SK-N-SH (cell line): ENCODE measurements around the gene IMPG2. TPM values are rescaled to one million over a fixed set of nuclear protein-coding genes. Genes with fewer than 3 reads are reported as not detected.

Source experiments
- CTCF ChIA-PET: fragments of 300-600, 350-600 bp; formaldehyde crosslinking; extraction: SDS; loops from one replicate; lab custom pipeline; 2021; lab: Yijun Ruan, JAX
- POLR2A ChIA-PET: fragments of 350-600 bp; sonication (Branson Sonifier 250); formaldehyde crosslinking; extraction: SDS; loops from one replicate; lab custom pipeline; 2020; ENCODE audit warnings: antibody characterized with exemption, inconsistent platforms; lab: Yijun Ruan, JAX
- DNase-seq: peaks from one replicate; pipeline ENCODE4 v3.0.0; 2012
- H2AFZ ChIP-seq: fragments of 200-600 bp; sonication (generic); 2 replicates; pipeline ENCODE4 v1.8.1; 2016; ENCODE audit warnings: antibody characterized with exemption, mild to moderate bottlenecking, low read depth
- H3F3A ChIP-seq: fragments of 200-600 bp; sonication (generic); replicated peaks from 2 replicates; pipeline ENCODE3; 2016; ENCODE audit warnings: antibody characterized with exemption, mild to moderate bottlenecking; ENCODE audit not compliant: insufficient read depth
- H3K27ac ChIP-seq, 2 experiments: fragments of 200-500 bp in 1 of 2; fragments of 200-600 bp in 1 of 2; sonication (Bioruptor generic) in 1 of 2; sonication (generic), shearing (Covaris generic) in 1 of 2; 2 replicates each; pipeline versions ENCODE4 v1.5.1 to v1.6.1; 2014 to 2016; ENCODE audit warnings: low read depth in 2 of 2, inconsistent platforms in 1 of 2, low read length in 1 of 2, mild to moderate bottlenecking in 1 of 2, mixed read lengths in 1 of 2
- H3K27me3 ChIP-seq: fragments of 200-600 bp; sonication (generic), shearing (Covaris generic); 2 replicates; pipeline ENCODE4 v1.6.1; 2016; ENCODE audit warnings: mixed run types; ENCODE audit not compliant: insufficient read depth
- H3K36me3 ChIP-seq, 2 experiments: fragments of 200-500 bp in 1 of 2; fragments of 200-600 bp in 1 of 2; sonication (Bioruptor generic) in 1 of 2; sonication (generic) in 1 of 2; replicated peaks in 1 of 2; 2 replicates each; pipeline versions ENCODE3 to v1.5.1; 2014 to 2016; ENCODE audit warnings: low read length in 1 of 2, mild to moderate bottlenecking in 1 of 2; ENCODE audit not compliant: insufficient read depth in 2 of 2, control insufficient read depth in 1 of 2
- H3K4me1 ChIP-seq, 2 experiments: fragments of 200-500 bp in 1 of 2; fragments of 200-600 bp in 1 of 2; sonication (Bioruptor generic) in 1 of 2; sonication (generic), shearing (Covaris generic) in 1 of 2; 2 replicates each; pipeline versions ENCODE4 v1.5.1 to v1.6.1; 2014 to 2016; ENCODE audit warnings: low read depth in 1 of 2, low read length in 1 of 2, mixed run types in 1 of 2; ENCODE audit not compliant: insufficient read depth in 2 of 2, control insufficient read depth in 1 of 2
- H3K4me2 ChIP-seq: fragments of 200-600 bp; sonication (generic), shearing (Covaris generic); 2 replicates; pipeline ENCODE4 v1.6.1; 2017; ENCODE audit warnings: mixed run types
- H3K4me3 ChIP-seq, 2 experiments: fragments of 200-500 bp in 1 of 2; fragments of 200-600 bp in 1 of 2; sonication (Bioruptor generic) in 1 of 2; sonication (generic), shearing (Covaris generic) in 1 of 2; 2 replicates each; pipeline versions ENCODE4 v1.5.1 to v1.8.1; 2014 to 2016; ENCODE audit warnings: low read depth in 2 of 2, inconsistent platforms in 1 of 2, low read length in 1 of 2, mild to moderate bottlenecking in 1 of 2, mixed read lengths in 1 of 2, moderate library complexity in 1 of 2
- H3K79me2 ChIP-seq: fragments of 200-600 bp; sonication (generic); 2 replicates; pipeline ENCODE4 v1.8.1; 2017; ENCODE audit warnings: mild to moderate bottlenecking; ENCODE audit not compliant: insufficient read depth
- H3K9ac ChIP-seq: fragments of 200-600 bp; sonication (generic); 2 replicates; pipeline ENCODE4 v1.6.1; 2017; ENCODE audit warnings: mixed run types
- H3K9me2 ChIP-seq: fragments of 200-600 bp; sonication (generic); 2 replicates; pipeline ENCODE4 v1.6.1; 2017; ENCODE audit warnings: mixed run types
- H3K9me3 ChIP-seq: fragments of 200-600 bp; sonication (generic); 2 replicates; pipeline ENCODE4 v1.6.1; 2017; ENCODE audit warnings: mixed run types, mild to moderate bottlenecking, moderate library complexity
- H4K20me1 ChIP-seq: fragments of 200-600 bp; sonication (generic); 2 replicates; pipeline ENCODE4 v1.6.1; 2017; ENCODE audit warnings: mild to moderate bottlenecking, mixed run types; ENCODE audit not compliant: insufficient read depth
- CTCF ChIP-seq: fragments of 200-600 bp; sonication (generic); IDR thresholded peaks from 2 replicates; pipeline ENCODE4 v1.6.1; 2017; ENCODE audit warnings: antibody characterized with exemption, mild to moderate bottlenecking, moderate library complexity
- EP300 ChIP-seq, 2 experiments: IDR thresholded peaks; 2 replicates each; pipeline versions ENCODE4 v1.4.0 to v1.6.1; 2012; ENCODE audit warnings: borderline replicate concordance in 1 of 2, low read depth in 1 of 2, low read length in 1 of 2
- FOSL2 ChIP-seq: IDR thresholded peaks from 2 replicates; pipeline ENCODE4 v1.4.0; 2012; ENCODE audit warnings: low read depth, mild to moderate bottlenecking, moderate library complexity, borderline replicate concordance
- GATA2 ChIP-seq: sonication (generic); formaldehyde crosslinking; IDR thresholded peaks from 2 replicates; pipeline ENCODE4 v1.5.0; 2020; ENCODE audit warnings: mild to moderate bottlenecking, missing genetic modification reagents
- NFIC ChIP-seq: IDR thresholded peaks from 2 replicates; pipeline ENCODE4 v1.4.0; 2012; ENCODE audit warnings: borderline replicate concordance
- NRF1 ChIP-seq: IDR thresholded peaks from 2 replicates; pipeline ENCODE4 v1.6.1; 2012; ENCODE audit warnings: low read depth, mild to moderate bottlenecking, low read length
- PBX3 ChIP-seq: IDR thresholded peaks from 2 replicates; pipeline ENCODE4; 2012
- RCOR1 ChIP-seq: fragments of 150-350 bp; IDR thresholded peaks from 2 replicates; pipeline ENCODE4 v1.6.1; 2017; ENCODE audit warnings: antibody characterized with exemption, low read length
- RXRA ChIP-seq: IDR thresholded peaks from 2 replicates; pipeline ENCODE4 v1.4.0; 2012; ENCODE audit warnings: low read depth, mild to moderate bottlenecking, borderline replicate concordance
- SMC3 ChIP-seq: IDR thresholded peaks from 2 replicates; pipeline ENCODE4 v1.6.1; 2012; ENCODE audit warnings: low read depth, low read length, improper control_type of control experiment
- TCF12 ChIP-seq: IDR thresholded peaks from 2 replicates; pipeline ENCODE4 v1.4.0; 2012
- TEAD4 ChIP-seq: IDR thresholded peaks from 2 replicates; pipeline ENCODE4 v1.4.0; 2012; ENCODE audit warnings: mild to moderate bottlenecking, borderline replicate concordance; ENCODE audit not compliant: insufficient read depth
- ZBTB33 ChIP-seq: IDR thresholded peaks from 2 replicates; pipeline ENCODE4 v1.4.0; 2012; ENCODE audit warnings: low read depth, borderline replicate concordance
- polyA plus RNA-seq, 3 experiments: library from polyadenylated mRNA; depleted of rRNA; stranded (reverse); fragments of >200 nt; gene quantifications; 2 replicates each; pipeline ENCODE4 v1.2.3, GENCODE V29; 2012

Gene IMPG2
- polyA plus RNA-seq, 1 of the 3 experiments (the other 2 are of a cell fraction): 0.03 TPM

- Histone ChIP-seq H3K9me3 (0 out of 2 replicates have a peak, but pooled peaks cover 7% of the 10 kb centered on the region), H3K27me3 (no peaks in the 10 kb centered on the region), H2AFZ (no peak overlapping the region), H3K9ac (no peak overlapping the region), H4K20me1 (no peaks in the 10 kb centered on the region), H3K36me3 (no peaks in the 10 kb centered on the region), H3K4me1 (0 out of 4 replicates have a peak, but pooled peaks cover 0 to 4% of the 10 kb centered on the region in 2 experiments), H3F3A (peaks cover 6% of the 10 kb centered on the region), H3K27ac (no peak overlapping the region), H3K4me2 (no peak overlapping the region), H3K4me3 (no peak overlapping the region), H3K79me2 (no peaks in the 10 kb centered on the region), H3K9me2 (no peaks in the 10 kb centered on the region)
- no peak for DNase-seq
- POLR2A ChIA-PET: no interaction called here
- TF ChIP-seq GATA2 (no peak), SMC3 (no peak), TCF12 (no peak), FOSL2 (no peak), NFIC (no peak), RCOR1 (no peak), TEAD4 (no peak), EP300 (IDR thresholded peaks at IDR 0.05; ENCODE audit: borderline replicate concordance in 1 of 2, low read depth in 1 of 2, low read length in 1 of 2) (no peak), CTCF (no peak), ZBTB33 (no peak), RXRA (no peak), NRF1 (no peak), PBX3 (no peak)
- CTCF ChIA-PET: no interaction called here
These were observed 54.3 kb downstream of the IMPG2 start for GRCh38 chr3:101266071-101266470.
